Uterus (tissue), 2 donors: ENCODE measurements around the gene CLCN3.

ENCODE experiments used
- CTCF ChIP-seq, 4 experiments: fragments of 200-600 bp in 2 of 4; fragments of 450-650 bp in 2 of 4; sonication (generic) in 2 of 4; IDR thresholded peaks; one replicate each; pipeline ENCODE4 v1.5.1; 2016 to 2019; ENCODE audit warnings: antibody characterized with exemption in 4 of 4, mild to moderate bottlenecking in 2 of 4, moderate library complexity in 1 of 4
- POLR2A ChIP-seq, 2 donors: fragments of 450-650 bp; IDR thresholded peaks; one replicate each; pipeline ENCODE4 v1.6.1; 2016; ENCODE audit warnings: antibody characterized with exemption in 2 of 2, mild to moderate bottlenecking in 1 of 2, moderate library complexity in 1 of 2

- TF ChIP-seq CTCF (IDR thresholded peaks at IDR 0.05) (no peak), POLR2A (IDR thresholded peaks at IDR 0.05) (no peak)
Measured at GRCh38 chr4:169616846-169617245, 3.5 kb upstream of the CLCN3 start.
